ENCODE measurements around the gene AGBL4. TPM values are rescaled to one million over a fixed set of nuclear protein-coding genes. Genes with fewer than 3 reads are reported as not detected.

The AGBL4 gene
- total RNA-seq, 1 experiment from 2014 or later = not detected

GRCh38 chr1:48676822-48677221 lies 1346.9 kb downstream of the AGBL4 start:
- Histone ChIP-seq H4K20me1 (ENCODE audit: insufficient read depth) (no peaks in the 10 kb centered on the region), H3K79me2 (ENCODE audit: insufficient read depth, low read length) (no peaks in the 10 kb centered on the region), H2AFZ (ENCODE audit: low read depth, low read length, poor library complexity, severe bottlenecking) (no peak overlapping the region), H3K4me3 (replicated peaks in 1 of 2; ENCODE audit: low read depth in 1 of 2, low read length in 2 of 2) (no peak overlapping the region), H3K27ac (ENCODE audit: low read depth, low read length) (no peak overlapping the region), H3K4me1 (ENCODE audit: control insufficient read depth in 1 of 2, insufficient read depth in 2 of 2, low read length in 2 of 2) (no peaks in the 10 kb centered on the region), H3K27me3 (ENCODE audit: insufficient read depth, low read length) (peaks cover 33% of the 10 kb centered on the region), H3K36me3 (ENCODE audit: control insufficient read depth in 1 of 2, insufficient read depth in 2 of 2, low read length in 2 of 2) (no peaks in the 10 kb centered on the region), H3K4me2 (ENCODE audit: low read length) (no peak overlapping the region), H3K9me3 (ENCODE audit: control insufficient read depth in 1 of 2, insufficient read depth in 1 of 2, low read depth in 1 of 2, low read length in 2 of 2) (no peaks in the 10 kb centered on the region), H3K9ac (ENCODE audit: low read length) (no peak overlapping the region), H3K9me2 (ENCODE audit: insufficient read depth) (no peaks in the 10 kb centered on the region)
- ChIA-PET POLR2A (interaction anchor here (1.0 kb wide), 1 partner anchor 23 kb away, joined by 4 read pairs; no protein-coding TSS in a partner anchor), CTCF (interaction anchor here (1.0 to 2.5 kb wide), 13 partner anchors 8 to 1656 kb away, joined by 3 to 21 read pairs (median 5); no protein-coding TSS in a partner anchor), RAD21 (ENCODE audit: low non-redundant PET in 1 of 2, low total read pairs in 2 of 2, uncharacterized antibody in 2 of 2, unreplicated experiment in 2 of 2) (interaction anchor here (1.2 to 1.6 kb wide), 2 partner anchors 12 to 1672 kb away, joined by 3 to 4 read pairs; no protein-coding TSS in a partner anchor)
- DNase-seq (ENCODE audit: low read depth, low spot score) = no peak
- BruUV-seq (replicated peaks) = no TSS peak
- no peak for ATAC-seq
- TF ChIP-seq ZNF274 (IDR thresholded peaks at IDR 0.05; ENCODE audit: low read depth, low read length) (no peak), SP1 (IDR thresholded peaks at IDR 0.05; ENCODE audit: low read depth) (no peak), SRF (IDR thresholded peaks at IDR 0.05; ENCODE audit: low read depth) (no peak)
- intact Hi-C loops (cut with micrococcal nuclease) = loop anchor here (1.0 to 5.0 kb wide), 3 partner anchors 140 to 1671 kb away; no protein-coding TSS in a partner anchor

GRCh38 chr1:48676376-48676775 lies 1347.4 kb downstream of the AGBL4 start:
- Histone ChIP-seq H3K27me3 (ENCODE audit: insufficient read depth, low read length) (peaks cover 36% of the 10 kb centered on the region), H3K4me1 (ENCODE audit: control insufficient read depth in 1 of 2, insufficient read depth in 2 of 2, low read length in 2 of 2) (no peaks in the 10 kb centered on the region), H3K4me2 (ENCODE audit: low read length) (no peak overlapping the region), H3K9me2 (ENCODE audit: insufficient read depth) (no peaks in the 10 kb centered on the region), H2AFZ (ENCODE audit: low read depth, low read length, poor library complexity, severe bottlenecking) (no peak overlapping the region), H4K20me1 (ENCODE audit: insufficient read depth) (no peaks in the 10 kb centered on the region), H3K36me3 (ENCODE audit: control insufficient read depth in 1 of 2, insufficient read depth in 2 of 2, low read length in 2 of 2) (no peaks in the 10 kb centered on the region), H3K9me3 (ENCODE audit: control insufficient read depth in 1 of 2, insufficient read depth in 1 of 2, low read depth in 1 of 2, low read length in 2 of 2) (no peaks in the 10 kb centered on the region), H3K79me2 (ENCODE audit: insufficient read depth, low read length) (no peaks in the 10 kb centered on the region), H3K4me3 (replicated peaks in 1 of 2; ENCODE audit: low read depth in 1 of 2, low read length in 2 of 2) (no peak overlapping the region), H3K27ac (ENCODE audit: low read depth, low read length) (no peak overlapping the region), H3K9ac (ENCODE audit: low read length) (no peak overlapping the region)
- no TSS peak for BruUV-seq (replicated peaks)
- DNase-seq (ENCODE audit: low read depth, low spot score) (no peak), ATAC-seq (no peak)
- no peak for TF ChIP-seq EZH2 (IDR thresholded peaks at IDR 0.05)
- no peak for TF ChIP-seq ZBTB33 (IDR thresholded peaks at IDR 0.05; ENCODE audit: extremely low read depth, insufficient replicate concordance, low read length)
- no peak for TF ChIP-seq MAX (IDR thresholded peaks at IDR 0.05)
- no peak for TF ChIP-seq EGR1 (IDR thresholded peaks at IDR 0.05; ENCODE audit: low read depth)
- no peak for TF ChIP-seq FOSL1 (IDR thresholded peaks at IDR 0.05; ENCODE audit: low read depth)
- no peak for TF ChIP-seq YY1 (IDR thresholded peaks at IDR 0.05; ENCODE audit: extremely low read depth, insufficient replicate concordance, low read depth, low read length)
- no peak for TF ChIP-seq TCF7L2 (IDR thresholded peaks at IDR 0.05; ENCODE audit: borderline replicate concordance, extremely low read depth, insufficient read depth, insufficient read length)
- TF ChIP-seq POLR2AphosphoS5 (IDR thresholded peaks at IDR 0.05; ENCODE audit: low read depth, low read length) = no peak
- no peak for TF ChIP-seq SP1 (IDR thresholded peaks at IDR 0.05; ENCODE audit: low read depth)
- no peak for TF ChIP-seq ZFX (IDR thresholded peaks at IDR 0.05)
- no peak for TF ChIP-seq POLR2A (IDR thresholded peaks at IDR 0.05; ENCODE audit: borderline replicate concordance, extremely low read depth, insufficient read depth, insufficient read length)
- TF ChIP-seq ZNF274 (IDR thresholded peaks at IDR 0.05; ENCODE audit: low read depth, low read length) = no peak
- TF ChIP-seq CBX3 (IDR thresholded peaks at IDR 0.05; ENCODE audit: low read depth) = no peak
- TF ChIP-seq CEBPB (IDR thresholded peaks at IDR 0.05; ENCODE audit: low read depth) = no peak
- no peak for TF ChIP-seq JUND (IDR thresholded peaks at IDR 0.05)
- POLR2A ChIA-PET = interaction anchor here (1.0 kb wide), 1 partner anchor 24 kb away, joined by 4 read pairs; no protein-coding TSS in a partner anchor
- RAD21 ChIA-PET (ENCODE audit: low non-redundant PET in 1 of 2, low total read pairs in 2 of 2, uncharacterized antibody in 2 of 2, unreplicated experiment in 2 of 2) = no interaction called here
- CTCF ChIA-PET = interaction anchor here (1.5 to 2.5 kb wide), 4 partner anchors 12 to 1656 kb away, joined by 14 to 21 read pairs (median 18); no protein-coding TSS in a partner anchor
- intact Hi-C loops (cut with micrococcal nuclease) = loop anchor here (2.0 to 5.0 kb wide), 2 partner anchors 140 to 1656 kb away; no protein-coding TSS in a partner anchor

All from HCT116 (cell line).